ENCODE data around the gene SENP2.
"Not testable (repeated sequence)": the region's sequence is repeated elsewhere in the genome, so short reads cannot be mapped to it uniquely, and the experiment has no call there.

Gene SENP2

GRCh38 chr3:185649414-185649813 is 63.3 kb downstream of the SENP2 start:
- no peak for DNase-seq

- no peak for DNase-seq
Observed at GRCh38 chr3:185651971-185652370, 65.9 kb downstream of the SENP2 start.

- DNase-seq: no peak
Observed at GRCh38 chr3:185653949-185654757, 68.1 kb downstream of the SENP2 start.

GRCh38 chr3:185654758-185655145 is 68.7 kb downstream of the SENP2 start:
- no peak for DNase-seq

GRCh38 chr3:185655426-185656320 is 69.6 kb downstream of the SENP2 start:
- DNase-seq: no peak

- DNase-seq: no peak
Observed at GRCh38 chr3:185656321-185656840, 70.3 kb downstream of the SENP2 start.

- no peak for DNase-seq
Observed at GRCh38 chr3:185657211-185657610, 71.1 kb downstream of the SENP2 start.

- no peak for DNase-seq
Observed at GRCh38 chr3:185657691-185658503, 71.8 kb downstream of the SENP2 start.

- DNase-seq: no peak
Observed at GRCh38 chr3:185658504-185658912, 72.4 kb downstream of the SENP2 start.

GRCh38 chr3:185658943-185659342 is 72.8 kb downstream of the SENP2 start:
- DNase-seq: no peak

- peak; percentile 33 for DNase-seq
Observed at GRCh38 chr3:185659942-185660921, 74.1 kb downstream of the SENP2 start.

GRCh38 chr3:185661296-185661695 is 75.2 kb downstream of the SENP2 start:
- DNase-seq: not testable (repeated sequence)

- no peak for DNase-seq
Observed at GRCh38 chr3:185661772-185662171, 75.7 kb downstream of the SENP2 start.

- no peak for DNase-seq
Observed at GRCh38 chr3:185663929-185664328, 77.8 kb downstream of the SENP2 start.

GRCh38 chr3:185667574-185667973 is 81.5 kb downstream of the SENP2 start:
- DNase-seq: no peak

GRCh38 chr3:185677146-185677829 is 91.2 kb downstream of the SENP2 start:
- peak; percentile 2 for DNase-seq

- no peak for DNase-seq
Observed at GRCh38 chr3:185678027-185678426, 91.9 kb downstream of the SENP2 start.

- DNase-seq: no peak
Observed at GRCh38 chr3:185680231-185680630, 94.1 kb downstream of the SENP2 start.
